AG09319 (cell line): Measurements from ENCODE around the gene ACBD6.

Experiments
- DNase-seq: peaks from one replicate; pipeline ENCODE4 v3.0.0-alpha.2; 2010; ENCODE audit warnings: low read depth; ENCODE audit errors: extremely low read depth
- TF ChIP-seq, protein P1 (sequence below): IDR thresholded peaks from 2 replicates; pipeline ENCODE4 v1.5.1; 2011; ENCODE audit warnings: low read depth, mild to moderate bottlenecking, inconsistent platforms, low read length, moderate library complexity

ACBD6 gene

GRCh38 chr1:180290265-180291001 is 211.9 kb downstream of the ACBD6 start:
- TF ChIP-seq, protein P1, sequence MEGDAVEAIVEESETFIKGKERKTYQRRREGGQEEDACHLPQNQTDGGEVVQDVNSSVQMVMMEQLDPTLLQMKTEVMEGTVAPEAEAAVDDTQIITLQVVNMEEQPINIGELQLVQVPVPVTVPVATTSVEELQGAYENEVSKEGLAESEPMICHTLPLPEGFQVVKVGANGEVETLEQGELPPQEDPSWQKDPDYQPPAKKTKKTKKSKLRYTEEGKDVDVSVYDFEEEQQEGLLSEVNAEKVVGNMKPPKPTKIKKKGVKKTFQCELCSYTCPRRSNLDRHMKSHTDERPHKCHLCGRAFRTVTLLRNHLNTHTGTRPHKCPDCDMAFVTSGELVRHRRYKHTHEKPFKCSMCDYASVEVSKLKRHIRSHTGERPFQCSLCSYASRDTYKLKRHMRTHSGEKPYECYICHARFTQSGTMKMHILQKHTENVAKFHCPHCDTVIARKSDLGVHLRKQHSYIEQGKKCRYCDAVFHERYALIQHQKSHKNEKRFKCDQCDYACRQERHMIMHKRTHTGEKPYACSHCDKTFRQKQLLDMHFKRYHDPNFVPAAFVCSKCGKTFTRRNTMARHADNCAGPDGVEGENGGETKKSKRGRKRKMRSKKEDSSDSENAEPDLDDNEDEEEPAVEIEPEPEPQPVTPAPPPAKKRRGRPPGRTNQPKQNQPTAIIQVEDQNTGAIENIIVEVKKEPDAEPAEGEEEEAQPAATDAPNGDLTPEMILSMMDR, result no peak
- no peak for DNase-seq

GRCh38 chr1:180288940-180289339 is 213.4 kb downstream of the ACBD6 start:
- DNase-seq, result no peak
- TF ChIP-seq, protein P1, result no peak

DNA sequence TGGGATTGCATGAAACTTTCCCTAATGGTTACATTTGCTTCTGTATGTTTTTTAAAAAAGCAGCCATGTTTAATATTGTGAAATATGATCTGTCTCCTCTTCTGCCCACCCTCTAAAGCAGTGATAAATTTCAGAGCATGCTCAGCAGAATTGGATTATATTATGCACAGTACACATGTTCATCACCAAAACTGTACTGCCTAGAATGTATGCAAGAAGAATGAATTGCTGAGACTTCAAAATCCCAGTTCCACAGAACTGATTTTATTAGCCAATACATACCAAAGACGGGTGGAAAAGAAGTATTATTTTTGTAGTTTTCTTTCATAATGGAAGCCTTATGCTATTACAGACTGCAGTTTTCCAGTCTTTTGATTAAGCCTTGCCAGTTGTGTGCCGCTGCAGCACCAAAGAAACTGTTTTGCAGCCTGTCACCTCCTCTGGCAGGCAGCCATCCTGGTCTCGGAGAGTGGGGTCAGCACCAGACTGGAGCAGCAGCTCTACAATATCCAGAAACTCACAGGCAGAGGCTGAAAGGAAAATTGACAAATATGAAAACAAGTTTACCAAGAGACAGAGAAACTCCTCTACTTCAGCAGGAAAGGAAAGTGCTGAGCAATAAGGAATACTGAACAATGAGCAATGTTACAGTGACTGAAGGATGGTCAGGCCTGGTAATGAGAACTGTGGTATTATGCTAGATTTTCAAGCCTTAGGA is 214.2 kb downstream of the ACBD6 start:
- TF ChIP-seq, protein P1, result no peak
- no peak for DNase-seq

GRCh38 chr1:180286417-180286816 is 216.0 kb downstream of the ACBD6 start:
- TF ChIP-seq, protein P1, result no peak
- DNase-seq, result no peak

DNA sequence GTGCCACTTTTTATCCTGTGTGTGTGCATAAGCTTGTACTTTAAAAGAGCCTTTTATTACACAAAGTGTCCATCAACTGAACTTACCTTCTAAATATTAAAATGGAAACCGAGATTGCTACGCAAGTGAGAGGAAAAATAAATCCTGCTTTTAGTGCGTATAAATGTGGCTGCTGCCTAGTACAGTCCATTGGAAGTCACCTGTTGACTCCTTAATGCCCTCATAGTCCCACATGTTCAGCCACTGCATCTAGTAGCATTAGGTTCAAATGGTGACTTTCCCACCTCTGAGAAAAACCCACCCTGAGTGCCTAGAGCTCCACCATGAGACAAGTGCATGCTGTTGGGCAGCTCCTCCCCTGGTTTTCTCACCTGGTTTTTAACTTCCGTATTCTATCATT is 219.3 kb downstream of the ACBD6 start:
- no peak for DNase-seq
- TF ChIP-seq, protein P1, result no peak

- DNase-seq, result no peak
Measured at GRCh38 chr1:180282401-180283044, 219.9 kb downstream of the ACBD6 start.

More at GRCh38 chr1:180282401-180283044, 219.9 kb downstream of the ACBD6 start:
- TF ChIP-seq, protein P1, result no peak
